CD4-positive, alpha-beta T cell treated with Interleukin-10 for 1 hour (primary cell): ENCODE data around the gene HYAL2.
A peak's percentile ranks its signal among the peaks of the same experiment; 100 is the strongest.

ENCODE experiments used
- DNase-seq: peaks from one replicate; pipeline ENCODE4 v3.0.0-alpha.2; 2020

Gene HYAL2, protein sequence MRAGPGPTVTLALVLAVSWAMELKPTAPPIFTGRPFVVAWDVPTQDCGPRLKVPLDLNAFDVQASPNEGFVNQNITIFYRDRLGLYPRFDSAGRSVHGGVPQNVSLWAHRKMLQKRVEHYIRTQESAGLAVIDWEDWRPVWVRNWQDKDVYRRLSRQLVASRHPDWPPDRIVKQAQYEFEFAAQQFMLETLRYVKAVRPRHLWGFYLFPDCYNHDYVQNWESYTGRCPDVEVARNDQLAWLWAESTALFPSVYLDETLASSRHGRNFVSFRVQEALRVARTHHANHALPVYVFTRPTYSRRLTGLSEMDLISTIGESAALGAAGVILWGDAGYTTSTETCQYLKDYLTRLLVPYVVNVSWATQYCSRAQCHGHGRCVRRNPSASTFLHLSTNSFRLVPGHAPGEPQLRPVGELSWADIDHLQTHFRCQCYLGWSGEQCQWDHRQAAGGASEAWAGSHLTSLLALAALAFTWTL

DNA sequence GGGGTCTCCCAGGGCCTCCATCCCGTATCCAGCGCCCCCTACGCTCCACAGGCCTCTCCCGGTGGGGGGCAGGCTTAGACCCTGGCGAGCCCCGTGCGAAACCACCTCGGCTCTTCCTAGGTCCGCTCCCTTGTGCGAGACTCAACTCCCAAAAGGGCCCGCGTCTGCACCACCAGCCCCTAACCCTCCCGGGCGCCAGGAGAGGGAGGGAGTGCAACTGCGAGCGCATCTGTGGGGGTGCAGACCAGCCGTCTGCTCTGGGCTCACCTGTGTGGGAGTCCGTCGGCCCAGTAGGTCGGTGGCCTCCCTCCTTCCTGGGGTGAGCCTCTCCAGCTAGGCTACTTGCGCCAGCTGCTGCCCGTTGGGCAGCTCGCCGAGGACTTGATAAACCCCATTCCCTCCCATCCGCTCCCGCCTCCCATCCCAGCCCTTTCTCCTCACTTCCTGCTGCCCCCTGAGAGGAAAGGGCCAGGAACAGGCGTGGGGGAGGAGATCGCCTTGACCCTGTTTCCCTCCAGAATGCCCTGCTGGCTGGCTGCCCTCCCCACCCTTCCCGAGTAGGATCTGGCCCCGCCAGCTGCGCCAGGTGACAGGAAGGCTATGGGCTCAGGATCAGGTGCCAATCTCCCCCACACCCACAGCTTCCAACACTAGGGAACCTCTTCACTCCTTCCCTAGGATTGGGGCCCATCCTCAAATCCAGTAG is at the start of gene HYAL2:
Gene HYAL2 (minus strand): TSS at position 360 of the 706 bp plus-strand sequence. CDS start 2,256 bp downstream, outside the sequence.
- DNase-seq, result no peak

DNA sequence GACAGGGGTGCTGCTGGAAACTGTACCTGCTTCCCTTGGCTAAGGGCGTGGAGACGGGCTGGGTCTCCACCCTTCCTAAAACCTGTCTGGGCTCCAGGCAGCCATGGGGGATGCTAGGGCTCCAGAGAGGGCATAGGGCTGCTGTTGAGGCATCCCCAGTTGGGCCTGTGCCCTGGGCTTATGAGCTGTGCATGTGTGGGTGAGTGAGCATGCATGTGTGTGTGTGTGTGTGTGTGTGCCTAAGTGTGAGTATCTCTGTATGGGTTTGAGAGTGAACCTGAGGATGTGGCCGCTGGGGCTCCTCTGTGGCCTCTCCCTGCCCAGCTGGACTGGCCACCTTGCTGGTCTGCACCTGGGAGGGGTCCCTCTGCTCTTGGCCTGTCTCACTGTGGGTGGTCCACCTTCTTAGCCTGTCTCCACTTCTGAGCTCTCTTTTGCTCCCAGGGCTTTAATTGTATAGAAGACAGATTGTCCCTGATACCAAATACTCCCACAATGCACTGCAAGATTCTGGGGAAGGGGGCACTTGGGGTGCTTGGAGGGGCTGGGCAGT is 48.7 kb upstream of the HYAL2 start:
- no peak for DNase-seq

DNA sequence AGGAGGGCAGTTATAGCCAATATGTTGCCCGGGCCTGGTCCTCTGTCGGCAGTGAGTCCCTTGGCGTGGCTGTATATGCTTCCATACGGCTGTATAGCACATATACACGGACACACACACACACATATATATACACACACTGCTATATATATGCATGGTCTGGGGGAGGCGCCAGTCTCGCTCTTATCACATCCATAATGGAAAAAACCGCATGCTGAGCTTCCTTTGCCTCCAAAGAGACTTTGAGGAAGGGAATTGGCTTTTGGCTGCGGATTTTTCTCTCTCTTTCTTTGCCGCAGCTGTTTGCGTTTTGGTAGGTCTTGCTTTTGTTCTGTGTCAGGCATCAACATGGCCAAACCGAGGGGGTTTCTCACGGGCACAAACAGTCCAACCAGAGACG is 48.0 kb upstream of the HYAL2 start:
- no peak for DNase-seq

DNA sequence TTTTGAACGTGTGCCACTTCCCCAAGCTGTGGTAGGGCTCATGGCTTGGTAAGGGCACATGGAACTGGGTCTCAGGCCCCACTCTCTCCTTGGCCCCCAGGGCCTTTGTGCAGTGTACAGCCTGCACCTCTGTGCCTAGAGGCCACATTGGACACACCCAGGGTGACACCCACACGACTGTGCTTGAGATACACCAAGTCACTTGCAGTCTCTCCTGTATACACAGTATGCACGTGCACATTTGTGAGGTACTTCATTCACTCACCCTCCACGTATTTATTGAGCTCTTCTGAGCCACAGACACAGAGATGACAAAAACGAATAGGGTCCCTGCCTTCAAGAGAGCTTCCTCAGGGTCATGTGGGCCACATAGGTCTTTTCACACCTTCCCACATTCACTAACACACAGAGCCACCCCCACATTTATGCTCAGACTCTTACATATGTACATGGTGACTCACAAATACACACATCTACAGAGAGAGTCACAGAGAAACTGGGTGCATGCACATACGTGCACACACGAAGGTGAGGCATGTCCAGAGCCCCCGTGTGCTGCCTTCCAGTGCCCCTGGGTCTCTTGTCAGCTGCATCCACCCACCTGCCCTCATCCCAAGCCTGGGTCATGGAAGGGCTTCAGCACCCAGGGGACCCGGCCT is 46.6 kb upstream of the HYAL2 start:
- DNase-seq, result no peak

DNA sequence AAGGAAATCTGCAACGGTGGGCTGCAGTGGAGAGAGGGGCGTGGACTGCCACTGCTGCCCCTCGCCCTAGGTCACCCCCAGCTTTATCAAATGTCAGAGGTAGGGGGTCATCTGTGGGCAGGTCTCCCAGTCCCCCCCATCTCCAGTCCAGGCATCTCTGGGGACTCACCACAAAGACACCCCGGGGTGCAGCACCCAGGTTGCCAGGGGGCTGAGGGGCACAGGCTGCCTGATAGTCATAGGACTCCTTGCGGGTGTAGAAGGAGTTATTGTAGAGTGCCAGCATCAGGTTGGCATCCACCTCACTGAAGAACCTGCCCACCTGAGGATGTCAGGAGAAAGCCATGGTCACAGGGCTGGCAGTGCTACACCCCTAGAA is 43.3 kb upstream of the HYAL2 start:
- no peak for DNase-seq

DNA sequence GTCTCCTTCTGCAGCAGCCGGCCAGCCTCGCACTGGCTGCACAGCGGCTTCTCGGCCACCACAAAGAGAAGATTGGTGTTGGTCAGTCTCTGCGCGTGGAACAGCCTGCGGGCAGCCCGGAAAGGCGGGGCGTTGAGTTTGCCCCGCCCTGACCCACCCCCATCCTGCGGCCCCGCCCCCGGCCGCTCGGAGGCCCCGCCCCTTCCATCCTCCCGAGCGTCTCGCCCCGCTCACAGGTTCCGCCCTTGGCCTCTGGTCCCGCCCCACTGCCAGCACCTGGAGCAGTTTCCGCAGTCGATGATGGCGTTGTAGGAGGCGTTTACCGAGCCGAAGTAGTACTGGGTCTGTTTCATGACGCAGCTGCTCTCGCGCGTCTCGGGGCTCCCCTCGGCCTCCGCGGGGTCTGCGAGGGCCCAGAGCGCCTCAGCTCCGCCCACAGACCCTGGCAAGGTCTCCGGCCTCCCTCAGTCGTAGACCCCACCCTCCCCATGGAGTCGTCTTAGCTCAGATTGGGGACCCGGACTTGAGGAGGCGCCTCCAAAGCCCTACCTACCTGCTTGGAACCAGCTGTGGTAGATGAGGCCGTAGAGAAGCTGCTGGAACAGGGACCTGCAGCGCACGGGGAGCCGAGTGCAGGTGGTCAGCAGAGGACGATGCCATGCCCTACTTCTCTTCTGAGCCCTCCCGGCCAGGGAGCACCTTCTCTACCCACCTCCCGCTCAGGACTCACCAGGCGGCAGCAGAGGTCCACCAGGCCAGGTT is 42.7 kb upstream of the HYAL2 start:
- DNase-seq, result peak; percentile 96

DNA sequence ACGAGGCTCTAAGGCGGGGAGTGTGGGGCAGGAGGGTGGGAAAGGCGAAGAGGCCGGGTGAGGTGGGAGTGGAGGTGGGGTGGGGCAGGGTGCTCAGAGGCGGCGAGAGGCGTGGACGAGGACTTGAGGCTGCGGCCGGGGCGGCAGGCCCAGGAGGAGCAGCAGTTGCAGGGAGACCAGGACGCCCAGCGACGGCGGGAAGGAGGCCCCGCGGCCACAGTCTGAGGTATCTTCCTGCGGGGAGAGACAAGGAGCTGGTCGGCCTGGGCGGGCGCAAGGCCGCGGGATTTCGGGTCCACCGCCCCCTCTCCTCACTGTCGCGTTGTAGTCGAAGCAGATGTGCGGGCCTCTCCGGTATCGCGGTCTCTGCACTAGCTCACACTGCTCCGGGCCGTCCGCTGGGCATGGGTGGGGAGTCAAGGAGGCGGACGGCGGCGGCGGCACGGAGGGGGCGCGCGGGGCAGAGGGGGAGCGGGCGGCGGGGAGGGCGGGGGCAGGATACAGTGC is 42.1 kb upstream of the HYAL2 start:
- DNase-seq, result no peak

DNA sequence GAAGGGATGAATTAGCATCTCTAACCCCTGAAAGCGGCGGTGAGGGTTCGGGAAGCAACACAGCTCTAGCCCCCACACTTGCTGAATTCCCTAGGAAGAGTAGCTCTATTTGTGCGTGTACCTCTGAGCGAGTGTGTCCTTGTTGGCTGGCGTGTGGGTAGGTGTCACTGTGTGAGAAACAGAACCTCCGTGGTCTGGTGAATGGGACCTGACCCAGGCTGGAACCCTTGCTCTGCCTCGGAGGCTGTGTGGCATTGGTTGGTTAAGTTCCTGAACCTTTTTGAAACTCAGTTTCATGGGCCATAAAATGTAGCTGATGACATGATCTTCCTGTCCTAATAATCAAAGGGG is 37.2 kb upstream of the HYAL2 start:
- DNase-seq, result no peak

DNA sequence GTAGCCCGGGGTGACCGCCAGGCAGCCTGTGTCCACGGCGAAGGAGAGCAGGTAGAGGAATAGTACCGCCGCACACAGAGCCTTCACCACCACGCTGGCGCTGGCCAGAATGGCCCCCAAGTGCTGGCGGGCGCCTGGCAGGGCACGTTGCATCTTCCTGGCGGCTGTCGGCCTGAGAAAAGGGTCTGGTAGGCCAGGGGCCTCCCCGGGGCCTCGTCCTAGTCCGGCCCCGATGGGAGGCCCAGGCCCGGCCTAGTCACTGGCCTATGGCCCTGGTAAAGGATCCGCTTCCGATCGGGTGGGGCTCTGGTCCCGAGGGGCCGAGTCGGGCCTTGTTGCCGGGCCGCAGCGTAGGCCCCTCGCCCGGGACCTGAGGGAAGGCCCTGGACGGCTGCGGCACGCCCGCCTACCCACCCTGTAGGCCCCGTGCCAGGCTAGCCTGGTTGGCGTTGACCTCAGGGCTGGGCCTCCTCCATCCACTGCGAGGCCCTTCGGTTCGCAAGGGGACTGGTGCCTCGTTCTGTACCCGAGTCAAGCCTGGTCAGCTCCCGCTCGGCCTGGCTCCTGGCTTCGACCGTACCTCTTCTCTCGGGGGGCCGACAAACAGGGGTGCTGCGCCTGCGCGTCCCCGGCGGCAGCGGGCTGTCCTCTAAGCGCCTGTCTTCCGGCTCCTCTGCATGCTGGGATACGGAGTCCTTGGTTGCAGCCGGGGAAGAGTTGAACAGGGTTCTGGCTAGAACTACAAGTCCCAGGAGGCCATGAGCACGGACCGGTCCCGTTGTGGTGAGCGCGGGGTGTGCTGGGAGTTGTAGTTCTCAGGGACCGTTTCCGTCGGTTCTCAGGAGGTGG is 36.6 kb upstream of the HYAL2 start, which contains the start of gene TMEM115:
Gene TMEM115 (minus strand): TSS at position 611 of the 849 bp plus-strand sequence. CDS start 458 bp downstream, at position 153.
- peak; percentile 98 for DNase-seq

DNA sequence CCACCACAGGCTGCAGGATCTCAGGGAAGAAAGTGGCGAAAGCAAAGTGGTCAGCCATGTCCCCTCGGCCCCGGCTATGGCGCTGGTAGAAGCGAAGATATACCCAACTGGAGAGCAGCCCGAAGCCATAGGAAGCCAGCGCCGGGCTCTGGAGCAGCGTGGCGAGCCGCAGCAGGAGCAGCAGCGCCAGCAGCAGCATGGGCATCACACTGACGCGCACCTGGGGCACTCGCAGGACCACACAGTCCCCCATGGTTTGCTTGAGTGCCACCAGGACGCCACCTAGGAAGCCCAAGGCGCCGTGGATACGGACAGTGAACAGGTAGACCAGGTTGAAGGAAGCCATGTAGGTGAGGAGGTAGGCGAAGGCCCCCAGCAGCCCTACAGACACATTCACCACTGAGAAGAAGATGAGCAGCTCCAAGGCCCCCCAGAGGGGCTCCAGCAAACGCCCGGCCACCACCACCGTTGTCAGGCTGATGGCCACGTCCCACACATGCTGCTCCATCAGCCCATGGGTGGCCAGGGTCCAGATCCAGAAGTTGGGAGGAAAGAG is 35.9 kb upstream of the HYAL2 start:
- no peak for DNase-seq

DNA sequence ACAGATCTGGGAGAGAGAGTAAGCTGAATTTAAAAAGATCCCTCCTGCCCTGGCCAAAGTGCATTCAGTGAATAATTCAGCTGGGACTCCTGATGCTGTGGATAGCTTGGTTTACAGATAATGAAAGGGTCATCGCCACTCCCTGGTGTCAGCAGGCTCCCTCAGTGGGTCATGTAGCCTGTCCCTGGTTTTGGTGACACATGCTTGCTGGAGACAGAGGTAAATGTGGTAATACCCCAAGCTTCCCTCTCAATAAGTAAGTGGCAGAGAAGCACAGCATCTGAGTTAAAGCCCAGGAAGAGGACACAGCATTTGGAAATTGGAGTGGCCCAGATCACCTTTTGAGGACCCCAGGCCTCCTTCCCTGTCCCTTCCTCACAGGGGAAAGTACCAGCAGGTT is 34.9 kb upstream of the HYAL2 start:
- DNase-seq, result no peak

DNA sequence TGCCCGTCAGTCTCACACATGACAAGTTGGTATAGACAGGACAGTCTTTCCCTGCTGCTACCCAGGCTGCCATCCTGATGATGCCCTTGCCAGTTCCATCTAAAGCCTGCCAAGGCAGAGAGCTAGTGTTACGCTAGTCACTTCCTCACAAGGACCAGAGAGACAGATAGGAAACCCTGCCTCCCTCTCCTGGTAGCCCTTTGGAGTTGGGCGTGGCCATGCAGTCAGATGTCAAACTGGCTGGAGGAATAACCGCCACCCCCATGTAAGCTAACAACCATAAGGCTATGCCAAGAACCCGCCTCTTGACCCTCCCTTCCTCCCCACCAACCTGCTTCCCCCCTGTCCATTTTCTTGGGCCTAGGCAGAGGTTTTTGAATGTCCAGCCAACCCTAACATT is 34.0 kb upstream of the HYAL2 start:
- no peak for DNase-seq

DNA sequence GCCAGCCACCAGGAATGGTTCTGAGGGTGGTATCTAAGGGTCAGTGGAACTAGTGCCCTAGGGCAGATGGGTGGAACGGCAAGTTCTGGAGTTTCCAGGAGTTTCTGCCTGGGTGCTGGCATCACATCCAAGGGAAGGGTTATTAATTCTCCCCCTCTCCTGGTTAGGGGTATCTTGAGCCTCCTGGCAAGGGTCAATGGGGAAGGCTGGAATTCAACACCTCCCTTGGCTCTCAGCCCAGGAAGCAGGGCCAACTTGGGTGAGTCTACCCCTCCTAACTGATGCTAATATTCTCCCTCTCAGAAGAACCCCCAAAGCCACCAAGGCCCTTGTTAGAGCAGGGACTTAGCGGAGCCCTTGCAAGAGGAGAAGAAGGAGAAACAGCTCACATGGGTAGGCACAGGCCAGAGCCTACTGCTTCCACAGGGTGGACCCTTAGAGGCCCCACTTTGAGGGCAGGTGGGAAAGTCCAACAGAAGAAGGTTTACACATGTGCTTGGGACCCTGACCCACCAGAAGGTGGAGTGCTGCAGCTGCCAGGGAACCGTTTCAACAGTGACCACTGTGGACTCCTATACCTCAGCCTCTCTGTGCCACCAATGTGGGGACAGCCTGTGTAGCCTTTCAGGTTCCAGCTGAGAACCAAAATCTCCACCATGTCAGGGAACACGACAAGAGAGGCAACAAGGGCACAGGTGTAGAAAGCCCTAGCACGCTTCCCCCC is 33.4 kb upstream of the HYAL2 start:
- DNase-seq, result no peak

DNA sequence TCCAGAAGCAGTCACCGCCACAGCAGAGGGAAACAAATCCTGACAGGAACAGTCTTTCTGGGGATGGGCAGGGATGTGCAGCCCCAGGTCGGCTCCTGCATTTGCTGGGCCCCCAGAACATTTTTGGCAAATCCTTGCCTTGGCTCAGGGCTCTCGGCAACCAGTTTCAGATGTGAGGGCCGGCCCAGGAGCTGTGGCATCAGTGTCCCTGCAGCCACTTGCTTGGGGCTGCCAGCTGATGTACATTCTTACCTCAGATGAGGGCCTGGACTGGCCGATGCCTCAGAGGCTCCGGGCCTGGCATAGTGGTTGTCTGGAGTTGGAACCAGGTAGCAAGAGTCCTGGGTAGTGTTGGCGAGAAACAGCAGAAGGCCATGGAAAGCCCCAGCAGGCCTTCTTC is 32.3 kb upstream of the HYAL2 start:
- DNase-seq, result no peak

DNA sequence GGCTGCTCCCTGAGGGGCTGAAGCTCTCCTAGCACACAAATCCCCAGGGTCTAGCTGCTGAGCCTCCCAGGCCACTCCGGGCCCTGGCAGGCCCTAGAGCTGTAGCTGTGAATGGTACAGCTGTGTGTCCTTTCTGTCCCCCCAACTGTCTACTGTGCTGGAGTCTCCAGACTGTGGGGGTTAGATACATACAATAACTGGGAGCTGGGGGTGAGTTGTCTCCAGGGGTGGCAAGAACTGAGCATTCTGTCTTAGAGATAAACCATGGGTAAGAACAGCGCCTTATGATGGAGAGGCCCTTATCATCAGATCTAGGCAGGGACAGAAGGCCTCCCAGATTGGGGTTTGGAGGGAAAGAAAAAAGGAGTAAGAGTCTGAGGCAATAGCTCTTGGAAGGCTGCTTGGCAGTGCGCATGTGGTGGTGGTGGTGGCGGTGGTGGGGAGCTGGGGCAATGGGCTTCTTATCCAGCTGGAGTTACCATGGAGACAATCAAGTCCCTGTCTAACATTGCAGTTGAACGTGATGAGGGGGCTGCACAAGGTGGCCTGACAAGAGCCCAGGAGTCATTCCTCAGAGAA is 31.7 kb upstream of the HYAL2 start:
- no peak for DNase-seq

DNA sequence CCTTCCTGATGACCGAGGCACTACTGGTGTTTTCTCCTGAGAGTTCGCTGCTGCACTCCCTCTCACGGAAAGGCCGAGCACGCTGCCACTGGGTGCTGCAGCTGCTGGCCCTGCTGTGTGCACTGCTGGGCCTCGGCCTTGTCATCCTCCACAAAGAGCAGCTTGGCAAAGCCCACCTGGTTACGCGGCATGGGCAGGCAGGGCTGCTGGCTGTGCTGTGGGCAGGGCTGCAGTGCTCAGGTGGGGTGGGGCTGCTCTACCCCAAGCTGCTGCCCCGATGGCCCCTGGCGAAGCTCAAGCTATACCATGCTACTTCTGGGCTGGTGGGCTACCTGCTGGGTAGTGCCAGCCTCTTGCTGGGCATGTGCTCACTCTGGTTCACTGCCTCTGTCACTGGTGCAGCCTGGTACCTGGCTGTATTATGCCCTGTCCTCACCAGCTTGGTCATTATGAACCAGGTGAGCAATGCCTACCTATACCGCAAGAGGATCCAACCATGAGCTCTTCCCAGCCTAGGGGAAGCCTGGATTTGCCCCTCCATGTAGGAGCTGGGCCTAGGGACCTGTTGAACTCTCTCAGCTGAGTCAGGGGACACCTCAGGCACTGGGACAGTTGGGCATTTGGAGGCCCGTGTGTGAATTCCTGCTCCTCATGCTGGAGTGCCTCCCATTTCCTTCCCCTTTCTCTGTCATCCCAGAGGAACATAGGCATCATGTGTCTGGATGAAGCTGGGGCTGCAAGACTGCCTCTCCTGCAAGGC is 30.9 kb upstream of the HYAL2 start:
- no peak for DNase-seq

DNA sequence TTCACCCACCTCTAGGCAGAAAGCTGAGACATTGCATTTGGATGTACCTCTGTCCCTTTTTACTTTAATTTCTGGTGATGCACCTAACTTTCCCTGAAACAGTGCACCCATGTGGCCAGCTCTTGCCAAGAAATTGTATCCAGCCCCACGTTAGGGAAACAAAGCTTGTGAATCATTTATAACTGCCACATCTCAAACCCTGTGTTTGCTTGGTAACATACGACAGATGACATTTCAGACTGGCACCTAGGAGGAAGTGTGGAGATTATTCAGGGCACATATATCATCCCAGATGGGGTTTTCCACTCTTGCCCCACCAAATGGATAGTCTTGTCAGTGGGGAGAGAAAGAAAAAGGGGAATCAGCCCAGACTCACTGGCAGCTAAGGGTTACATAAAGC is 30.2 kb upstream of the HYAL2 start:
- DNase-seq, result no peak

DNA sequence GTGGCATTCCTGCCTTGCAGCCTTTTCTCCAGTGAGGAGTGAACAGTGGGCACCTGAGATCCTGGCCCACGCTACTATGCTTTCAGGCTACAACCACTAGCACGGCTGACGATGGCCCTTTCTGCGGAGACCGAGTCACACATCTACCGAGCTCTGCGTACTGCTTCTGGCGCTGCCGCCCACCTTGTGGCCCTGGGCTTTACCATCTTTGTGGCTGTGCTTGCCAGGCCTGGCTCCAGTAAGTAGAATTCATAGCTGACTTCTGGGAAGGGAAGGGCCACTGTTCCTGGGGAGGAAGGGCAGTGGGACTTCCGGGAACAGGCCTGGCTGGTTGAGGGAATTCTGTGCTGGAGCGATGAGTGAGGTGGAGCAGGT is 28.8 kb upstream of the HYAL2 start:
- DNase-seq, result no peak
